Articular chondrocyte of knee joint (primary cell): ENCODE results near the gene ZYG11B. TPM values are rescaled to one million over a fixed set of nuclear protein-coding genes. Genes with fewer than 3 reads are reported as not detected.

Experiments used
- small RNA-seq: library from RNA; depleted of rRNA; stranded (forward); fragments of <200 nt; gene quantifications from one replicate; pipeline ENCODE3, GENCODE V24; 2012
- total RNA-seq: library from RNA; depleted of rRNA; stranded (reverse); fragments of >200 nt; gene quantifications from 2 replicates; pipeline ENCODE4 v1.2.3, GENCODE V29; 2012

ZYG11B gene
- 65.1 and 67.5 TPM in 2 replicates for total RNA-seq

GRCh38 chr1:52726265-52727113, at the start of gene ZYG11B:
Gene ZYG11B, plus strand, starts transcription at chr1:52726453. Its CDS starts 201 bp downstream, at chr1:52726654.

GRCh38 chr1:52697795-52698674, 28.2 kb upstream of the ZYG11B start, which contains the start of gene COA7:
Gene COA7, minus strand, starts transcription at chr1:52698347. Its CDS starts 21 bp downstream, at chr1:52698326.

GRCh38 chr1:52842643-52843310, 116.5 kb downstream of the ZYG11B start, which contains the start of gene ZYG11A:
Gene ZYG11A, plus strand, starts transcription at chr1:52842760. Its CDS starts 124 bp downstream, at chr1:52842884.

Small RNA genes lying within 50 kb of the gene (small RNA-seq; reads per million reads assigned to genes)
- not detected for gene RN7SL62P
- 0.61 reads per million, percentile 20 among the genes with 10 or more reads in this experiment for gene RNU2-30P
- gene RNU6-969P, result not detected

Other genes with a start within 250 kb of the ZYG11B start
- 41.8 and 57.6 TPM in 2 replicates for gene TUT4, start 173.4 kb upstream of the ZYG11B start, total RNA-seq
- 37.9 and 56.1 TPM in 2 replicates for gene GPX7, start 124.1 kb upstream of the ZYG11B start, total RNA-seq
- not detected in 2 replicates for gene SHISAL2A, start 93.3 kb upstream of the ZYG11B start, total RNA-seq
- gene COA7, start 28.1 kb upstream of the ZYG11B start, total RNA-seq, result 12.0 and 12.4 TPM in 2 replicates
- gene ZYG11A, start 116.3 kb downstream of the ZYG11B start, total RNA-seq, result 0.13 and 0.22 TPM in 2 replicates
- 39.0 and 46.1 TPM in 2 replicates for gene ECHDC2, start 195.3 kb downstream of the ZYG11B start, total RNA-seq
- 255 and 297 TPM in 2 replicates for gene SCP2, start 200.8 kb downstream of the ZYG11B start, total RNA-seq